ENCODE results near the gene MAP3K21.

MAP3K21 gene

DNA sequence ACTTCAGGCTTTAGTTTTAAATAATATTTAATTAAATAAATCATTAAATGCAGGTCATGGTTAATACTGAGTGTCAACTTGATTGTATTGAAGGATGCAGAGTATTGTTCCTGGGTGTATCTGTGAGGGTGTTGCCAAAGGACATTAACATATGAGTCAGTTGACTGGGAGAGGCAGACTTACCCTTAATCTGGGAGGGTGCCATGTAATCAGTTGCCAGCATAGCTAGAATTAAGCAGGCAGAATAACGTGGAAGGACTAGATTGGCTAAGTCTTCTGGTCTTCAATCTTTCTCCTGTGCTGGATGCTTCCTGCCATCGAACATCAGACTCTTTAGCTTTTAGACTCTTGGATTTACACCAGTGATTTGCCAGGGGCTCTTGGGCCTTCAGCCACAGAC lies 85.3 kb downstream of the MAP3K21 start:
- no peak overlapping the region for H3K27ac ChIP-seq (ENCODE audit: low read length)
- H3K27me3 ChIP-seq (ENCODE audit: low read depth, low read length) = no peaks in the 10 kb centered on the region
- H3K4me1 ChIP-seq (ENCODE audit: low read length) = no peaks in the 10 kb centered on the region
- no peaks in the 10 kb centered on the region for H4K20me1 ChIP-seq (ENCODE audit: insufficient read depth, low read length)
- H3K79me2 ChIP-seq (ENCODE audit: low read length) = no peaks in the 10 kb centered on the region
- H3K36me3 ChIP-seq (replicated peaks; ENCODE audit: low read depth, low read length) = no peaks in the 10 kb centered on the region
- H2AFZ ChIP-seq (ENCODE audit: low read depth, low read length) = no peak overlapping the region
- H3K9ac ChIP-seq (ENCODE audit: low read length) = no peak overlapping the region
- no peak overlapping the region for H3K4me3 ChIP-seq (ENCODE audit: low read length)
- no peak overlapping the region for H3K4me2 ChIP-seq (ENCODE audit: low read length)
- no peak for TF ChIP-seq EZH2phosphoT487 (IDR thresholded peaks at IDR 0.05; ENCODE audit: low read depth)
- TF ChIP-seq, protein P1, sequence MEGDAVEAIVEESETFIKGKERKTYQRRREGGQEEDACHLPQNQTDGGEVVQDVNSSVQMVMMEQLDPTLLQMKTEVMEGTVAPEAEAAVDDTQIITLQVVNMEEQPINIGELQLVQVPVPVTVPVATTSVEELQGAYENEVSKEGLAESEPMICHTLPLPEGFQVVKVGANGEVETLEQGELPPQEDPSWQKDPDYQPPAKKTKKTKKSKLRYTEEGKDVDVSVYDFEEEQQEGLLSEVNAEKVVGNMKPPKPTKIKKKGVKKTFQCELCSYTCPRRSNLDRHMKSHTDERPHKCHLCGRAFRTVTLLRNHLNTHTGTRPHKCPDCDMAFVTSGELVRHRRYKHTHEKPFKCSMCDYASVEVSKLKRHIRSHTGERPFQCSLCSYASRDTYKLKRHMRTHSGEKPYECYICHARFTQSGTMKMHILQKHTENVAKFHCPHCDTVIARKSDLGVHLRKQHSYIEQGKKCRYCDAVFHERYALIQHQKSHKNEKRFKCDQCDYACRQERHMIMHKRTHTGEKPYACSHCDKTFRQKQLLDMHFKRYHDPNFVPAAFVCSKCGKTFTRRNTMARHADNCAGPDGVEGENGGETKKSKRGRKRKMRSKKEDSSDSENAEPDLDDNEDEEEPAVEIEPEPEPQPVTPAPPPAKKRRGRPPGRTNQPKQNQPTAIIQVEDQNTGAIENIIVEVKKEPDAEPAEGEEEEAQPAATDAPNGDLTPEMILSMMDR (IDR thresholded peaks at IDR 0.05; ENCODE audit: low read depth, low read length) = no peak
- no peaks in the 10 kb centered on the region for H3K9me3 ChIP-seq (ENCODE audit: insufficient read depth, low read length)

DNA sequence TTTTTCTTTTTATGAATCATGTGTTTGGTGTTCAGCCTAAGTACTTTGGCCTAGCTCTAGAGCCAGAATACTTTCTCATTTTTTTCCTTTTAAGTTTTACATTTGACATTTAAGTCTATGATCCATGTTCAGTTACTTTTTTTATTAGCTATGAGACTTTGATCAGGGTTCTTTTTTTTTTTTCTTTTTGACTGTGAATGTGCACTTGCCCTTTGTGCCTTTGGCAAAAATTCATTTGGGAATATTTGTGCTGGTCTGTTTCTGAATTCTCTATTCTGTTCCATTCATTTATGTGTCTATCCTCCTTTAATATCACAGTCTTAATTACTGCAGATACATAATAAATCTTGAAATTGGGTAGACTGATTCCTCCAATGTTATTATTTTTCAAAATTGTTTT lies 93.8 kb downstream of the MAP3K21 start:
- H3K9ac ChIP-seq (ENCODE audit: low read length) = no peak overlapping the region
- no peaks in the 10 kb centered on the region for H3K79me2 ChIP-seq (ENCODE audit: low read length)
- no peak overlapping the region for H3K4me3 ChIP-seq (ENCODE audit: low read length)
- TF ChIP-seq EZH2phosphoT487 (IDR thresholded peaks at IDR 0.05; ENCODE audit: low read depth) = no peak
- TF ChIP-seq, protein P1 (IDR thresholded peaks at IDR 0.05; ENCODE audit: low read depth, low read length) = no peak
- no peaks in the 10 kb centered on the region for H3K36me3 ChIP-seq (replicated peaks; ENCODE audit: low read depth, low read length)
- H3K27me3 ChIP-seq (ENCODE audit: low read depth, low read length) = 0 out of 2 replicates have a peak, but pooled peaks cover 3% of the 10 kb centered on the region
- no peak overlapping the region for H2AFZ ChIP-seq (ENCODE audit: low read depth, low read length)
- H3K4me2 ChIP-seq (ENCODE audit: low read length) = no peak overlapping the region
- H3K27ac ChIP-seq (ENCODE audit: low read length) = no peak overlapping the region
- no peaks in the 10 kb centered on the region for H3K9me3 ChIP-seq (ENCODE audit: insufficient read depth, low read length)
- no peaks in the 10 kb centered on the region for H4K20me1 ChIP-seq (ENCODE audit: insufficient read depth, low read length)
- no peaks in the 10 kb centered on the region for H3K4me1 ChIP-seq (ENCODE audit: low read length)

DNA sequence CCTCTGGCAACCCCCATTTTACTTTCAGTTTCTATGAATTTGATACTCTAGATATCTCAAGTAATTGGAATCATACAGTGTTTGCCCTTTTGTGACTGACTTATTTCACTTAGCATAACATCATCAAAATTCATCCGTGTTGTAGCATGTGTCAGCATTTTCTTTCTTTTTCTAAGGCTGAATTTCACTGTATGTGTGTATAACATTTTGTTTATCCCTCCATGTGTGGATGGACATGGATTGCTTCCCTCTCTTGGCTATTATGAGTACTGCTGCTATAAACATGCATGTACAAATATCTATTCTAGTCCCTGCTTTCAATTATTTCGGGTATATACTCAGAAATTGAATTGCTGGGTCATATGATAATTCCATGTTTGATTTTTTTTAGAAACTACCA lies 97.3 kb downstream of the MAP3K21 start:
- H3K4me2 ChIP-seq (ENCODE audit: low read length) = no peak overlapping the region
- no peak overlapping the region for H3K4me3 ChIP-seq (ENCODE audit: low read length)
- no peaks in the 10 kb centered on the region for H3K36me3 ChIP-seq (replicated peaks; ENCODE audit: low read depth, low read length)
- H2AFZ ChIP-seq (ENCODE audit: low read depth, low read length) = no peak overlapping the region
- H4K20me1 ChIP-seq (ENCODE audit: insufficient read depth, low read length) = no peaks in the 10 kb centered on the region
- TF ChIP-seq, protein P1 (IDR thresholded peaks at IDR 0.05; ENCODE audit: low read depth, low read length) = no peak
- TF ChIP-seq EZH2phosphoT487 (IDR thresholded peaks at IDR 0.05; ENCODE audit: low read depth) = no peak
- H3K79me2 ChIP-seq (ENCODE audit: low read length) = no peaks in the 10 kb centered on the region
- H3K9ac ChIP-seq (ENCODE audit: low read length) = no peak overlapping the region
- 0 out of 2 replicates have a peak, but pooled peaks cover 3% of the 10 kb centered on the region for H3K27me3 ChIP-seq (ENCODE audit: low read depth, low read length)
- no peaks in the 10 kb centered on the region for H3K9me3 ChIP-seq (ENCODE audit: insufficient read depth, low read length)
- H3K27ac ChIP-seq (ENCODE audit: low read length) = no peak overlapping the region
- no peaks in the 10 kb centered on the region for H3K4me1 ChIP-seq (ENCODE audit: low read length)

DNA sequence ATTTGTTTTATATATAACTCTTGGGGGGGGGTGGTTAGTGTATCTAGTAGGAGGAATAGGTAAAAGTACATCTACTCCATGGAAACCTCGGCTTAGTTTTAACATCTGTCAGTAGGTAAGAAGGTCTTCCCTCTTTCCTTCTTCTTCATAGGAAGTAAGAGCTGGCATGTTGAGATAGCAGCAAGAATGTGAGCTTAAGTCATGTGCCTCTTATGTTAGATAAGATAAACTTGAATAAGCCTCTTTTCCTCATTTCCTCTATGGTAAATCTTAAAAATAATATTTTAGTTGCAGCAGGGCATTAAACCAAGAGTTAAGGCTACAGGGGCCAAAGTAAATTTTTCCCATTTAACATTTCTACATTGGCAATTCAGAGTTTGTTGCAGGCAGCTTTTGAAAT lies 100.4 kb downstream of the MAP3K21 start:
- Histone ChIP-seq H2AFZ (ENCODE audit: low read depth, low read length) (no peak overlapping the region), H3K9ac (ENCODE audit: low read length) (no peak overlapping the region), H3K4me3 (ENCODE audit: low read length) (no peak overlapping the region), H4K20me1 (ENCODE audit: insufficient read depth, low read length) (no peaks in the 10 kb centered on the region), H3K9me3 (ENCODE audit: insufficient read depth, low read length) (no peaks in the 10 kb centered on the region), H3K79me2 (ENCODE audit: low read length) (no peaks in the 10 kb centered on the region), H3K27me3 (ENCODE audit: low read depth, low read length) (0 out of 2 replicates have a peak, but pooled peaks cover 3% of the 10 kb centered on the region), H3K27ac (ENCODE audit: low read length) (no peak overlapping the region), H3K36me3 (replicated peaks; ENCODE audit: low read depth, low read length) (no peaks in the 10 kb centered on the region), H3K4me1 (ENCODE audit: low read length) (no peaks in the 10 kb centered on the region), H3K4me2 (ENCODE audit: low read length) (no peak overlapping the region)
- no peak for TF ChIP-seq EZH2phosphoT487 (IDR thresholded peaks at IDR 0.05; ENCODE audit: low read depth)
- TF ChIP-seq, protein P1 (IDR thresholded peaks at IDR 0.05; ENCODE audit: low read depth, low read length) = no peak
